ENCODE data around the gene TTF1. TPM values are rescaled to one million over a fixed set of nuclear protein-coding genes. Genes with fewer than 3 reads are reported as not detected.

TTF1 gene
- total and polyA plus RNA-seq, 10 of the 15 experiments (the other 5 are each of a cell fraction or from before 2014, with no cell fraction given), result 11.3 to 25.5 (median 16.0) TPM

DNA sequence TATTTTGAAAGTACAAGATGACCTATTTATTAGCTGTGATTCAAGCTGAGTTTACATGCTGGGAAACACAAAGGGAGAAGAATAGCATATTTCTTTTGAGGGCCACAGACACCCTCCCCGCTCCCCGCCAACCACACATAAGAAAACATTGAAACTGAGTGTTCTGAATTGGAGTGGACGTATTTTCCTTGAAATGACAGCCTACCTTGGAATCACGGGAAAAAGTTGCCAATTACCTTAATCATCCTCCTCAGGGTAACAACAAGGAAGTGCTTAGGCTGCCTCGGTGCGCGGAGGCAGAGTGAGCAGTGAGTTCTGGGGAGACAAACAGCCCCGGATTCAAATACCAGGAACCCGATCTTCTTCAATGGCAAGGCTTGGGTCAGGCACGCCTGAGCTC is 34.8 kb upstream of the TTF1 start:
- ChIA-PET CTCF (no interaction called here), SMC1A (ENCODE audit: uncharacterized antibody, unreplicated experiment) (no interaction called here), RAD21 (ENCODE audit: unreplicated experiment) (no interaction called here), POLR2A (no interaction called here)
- DNase-seq (ENCODE audit: low read depth, low spot score) (no peak), ATAC-seq (no peak), FAIRE-seq (no peak)
- in situ Hi-C loops (cut with MboI), result no loop called here
- 49% methylated on average over 10 of the region's 10 CpGs for WGBS (ENCODE audit: insufficient coverage, insufficient replicate concordance, low lambda C conversion rate, missing lambda C conversion rate)
- Histone ChIP-seq H2AFZ (ENCODE audit: control insufficient read depth, low read depth, low read length) (no peak overlapping the region), H3K79me2 (ENCODE audit: control insufficient read depth, insufficient read depth, low read length) (no peaks in the 10 kb centered on the region), H3K9ac (ENCODE audit: control insufficient read depth, insufficient read depth, low read length) (no peak overlapping the region), H4K20me1 (ENCODE audit: control insufficient read depth, insufficient read depth) (no peaks in the 10 kb centered on the region), H3K27ac (ENCODE audit: control insufficient read depth, insufficient read depth) (no peak overlapping the region), H3K4me2 (ENCODE audit: control insufficient read depth, insufficient read depth) (no peak overlapping the region), H3K27me3 (replicated peaks in 1 of 2; ENCODE audit: control insufficient read depth in 2 of 2, insufficient read depth in 2 of 2, low read length in 1 of 2) (peaks cover 0 to 3% of the 10 kb centered on the region in 2 experiments; a peak in 3 of 4 replicates), H3K4me1 (ENCODE audit: control insufficient read depth, insufficient read depth, low read length) (no peaks in the 10 kb centered on the region), H3K9me3 (replicated peaks; ENCODE audit: control insufficient read depth, insufficient read depth, low read length) (no peaks in the 10 kb centered on the region), H3K36me3 (ENCODE audit: control insufficient read depth in 2 of 2, insufficient read depth in 2 of 2, low read length in 1 of 2) (no peaks in the 10 kb centered on the region), H3K4me3 (no peak overlapping the region)
- TF ChIP-seq NR2F1 (conservative IDR thresholded peaks at IDR 0.05) (no peak), PKNOX1 (IDR thresholded peaks at IDR 0.05) (no peak), IRF4 (IDR thresholded peaks at IDR 0.05; ENCODE audit: low read depth, low read length) (no peak)
- intact Hi-C loops (cut with micrococcal nuclease; ENCODE audit: unreplicated experiment), result no loop called here
- BruUV-seq (replicated peaks), result no TSS peak

DNA sequence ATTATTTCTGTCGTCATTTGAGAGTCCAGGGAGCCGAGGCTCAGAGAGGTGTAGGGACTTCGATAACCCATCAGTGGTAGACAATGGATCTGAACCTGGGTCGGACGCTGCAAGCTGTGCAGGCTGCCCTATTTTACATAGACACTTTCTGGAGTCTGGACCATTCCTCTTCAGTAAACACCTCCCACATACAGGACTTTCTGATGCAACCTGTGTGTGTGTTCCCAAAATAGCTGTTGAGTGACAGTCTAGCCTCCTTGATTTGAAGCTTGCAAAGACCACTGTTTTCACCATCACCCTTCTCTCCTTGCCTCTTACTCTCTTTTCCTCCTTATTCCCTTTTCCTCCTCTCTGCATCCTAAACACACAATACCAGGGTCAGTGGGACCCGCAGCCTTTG is 34.1 kb upstream of the TTF1 start:
- intact Hi-C loops (cut with micrococcal nuclease; ENCODE audit: unreplicated experiment), result no loop called here
- Histone ChIP-seq H3K9ac (ENCODE audit: control insufficient read depth, insufficient read depth, low read length) (no peak overlapping the region), H3K36me3 (ENCODE audit: control insufficient read depth in 2 of 2, insufficient read depth in 2 of 2, low read length in 1 of 2) (no peaks in the 10 kb centered on the region), H3K27me3 (replicated peaks in 1 of 2; ENCODE audit: control insufficient read depth in 2 of 2, insufficient read depth in 2 of 2, low read length in 1 of 2) (peaks cover 0 to 3% of the 10 kb centered on the region in 2 experiments; a peak in 3 of 4 replicates), H3K79me2 (ENCODE audit: control insufficient read depth, insufficient read depth, low read length) (no peaks in the 10 kb centered on the region), H3K4me2 (ENCODE audit: control insufficient read depth, insufficient read depth) (no peak overlapping the region), H3K4me1 (ENCODE audit: control insufficient read depth, insufficient read depth, low read length) (no peaks in the 10 kb centered on the region), H3K9me3 (replicated peaks; ENCODE audit: control insufficient read depth, insufficient read depth, low read length) (no peaks in the 10 kb centered on the region), H3K27ac (ENCODE audit: control insufficient read depth, insufficient read depth) (no peak overlapping the region), H2AFZ (ENCODE audit: control insufficient read depth, low read depth, low read length) (no peak overlapping the region), H4K20me1 (ENCODE audit: control insufficient read depth, insufficient read depth) (no peaks in the 10 kb centered on the region), H3K4me3 (no peak overlapping the region)
- SMC1A ChIA-PET (ENCODE audit: uncharacterized antibody, unreplicated experiment), result no interaction called here
- in situ Hi-C loops (cut with MboI), result no loop called here
- RAD21 ChIA-PET (ENCODE audit: unreplicated experiment), result no interaction called here
- ATAC-seq (no peak), FAIRE-seq (no peak), DNase-seq (ENCODE audit: low read depth, low spot score) (no peak)
- WGBS (ENCODE audit: insufficient coverage, insufficient replicate concordance, low lambda C conversion rate, missing lambda C conversion rate), result 19% methylated on average over 6 of the region's 6 CpGs
- POLR2A ChIA-PET, result no interaction called here
- no TSS peak for BruUV-seq (replicated peaks)
- CTCF ChIA-PET, result no interaction called here
- TF ChIP-seq ZNF217 (IDR thresholded peaks at IDR 0.05) (no peak), SPI1 (IDR thresholded peaks at IDR 0.05; ENCODE audit: borderline replicate concordance, insufficient read depth, low read depth, low read length) (no peak), ZNF687 (IDR thresholded peaks at IDR 0.05) (no peak), PKNOX1 (IDR thresholded peaks at IDR 0.05) (no peak)
- TF ChIP-seq, protein P1, sequence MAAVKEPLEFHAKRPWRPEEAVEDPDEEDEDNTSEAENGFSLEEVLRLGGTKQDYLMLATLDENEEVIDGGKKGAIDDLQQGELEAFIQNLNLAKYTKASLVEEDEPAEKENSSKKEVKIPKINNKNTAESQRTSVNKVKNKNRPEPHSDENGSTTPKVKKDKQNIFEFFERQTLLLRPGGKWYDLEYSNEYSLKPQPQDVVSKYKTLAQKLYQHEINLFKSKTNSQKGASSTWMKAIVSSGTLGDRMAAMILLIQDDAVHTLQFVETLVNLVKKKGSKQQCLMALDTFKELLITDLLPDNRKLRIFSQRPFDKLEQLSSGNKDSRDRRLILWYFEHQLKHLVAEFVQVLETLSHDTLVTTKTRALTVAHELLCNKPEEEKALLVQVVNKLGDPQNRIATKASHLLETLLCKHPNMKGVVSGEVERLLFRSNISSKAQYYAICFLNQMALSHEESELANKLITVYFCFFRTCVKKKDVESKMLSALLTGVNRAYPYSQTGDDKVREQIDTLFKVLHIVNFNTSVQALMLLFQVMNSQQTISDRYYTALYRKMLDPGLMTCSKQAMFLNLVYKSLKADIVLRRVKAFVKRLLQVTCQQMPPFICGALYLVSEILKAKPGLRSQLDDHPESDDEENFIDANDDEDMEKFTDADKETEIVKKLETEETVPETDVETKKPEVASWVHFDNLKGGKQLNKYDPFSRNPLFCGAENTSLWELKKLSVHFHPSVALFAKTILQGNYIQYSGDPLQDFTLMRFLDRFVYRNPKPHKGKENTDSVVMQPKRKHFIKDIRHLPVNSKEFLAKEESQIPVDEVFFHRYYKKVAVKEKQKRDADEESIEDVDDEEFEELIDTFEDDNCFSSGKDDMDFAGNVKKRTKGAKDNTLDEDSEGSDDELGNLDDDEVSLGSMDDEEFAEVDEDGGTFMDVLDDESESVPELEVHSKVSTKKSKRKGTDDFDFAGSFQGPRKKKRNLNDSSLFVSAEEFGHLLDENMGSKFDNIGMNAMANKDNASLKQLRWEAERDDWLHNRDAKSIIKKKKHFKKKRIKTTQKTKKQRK (IDR thresholded peaks at IDR 0.05; ENCODE audit: low read depth, low read length), result no peak

All from GM12878 (cell line).